Measurements from ENCODE around the gene GPR183.

GRCh38 chr13:99346335-99347042, 39.3 kb upstream of the GPR183 start:
- TF ChIP-seq POLR2A (IDR thresholded peaks at IDR 0.05; ENCODE audit: low read depth, low read length) (no peak), POLR2AphosphoS5 (IDR thresholded peaks at IDR 0.05; ENCODE audit: low read depth, low read length) (no peak), TAF1 (IDR thresholded peaks at IDR 0.05; ENCODE audit: borderline replicate concordance, low read depth, low read length) (no peak)

Data from GM12892 (cell line).